ENCODE results near the gene ARHGEF3.
A peak's percentile ranks its signal among the peaks of the same experiment; 100 is the strongest.

The ARHGEF3 gene

DNA sequence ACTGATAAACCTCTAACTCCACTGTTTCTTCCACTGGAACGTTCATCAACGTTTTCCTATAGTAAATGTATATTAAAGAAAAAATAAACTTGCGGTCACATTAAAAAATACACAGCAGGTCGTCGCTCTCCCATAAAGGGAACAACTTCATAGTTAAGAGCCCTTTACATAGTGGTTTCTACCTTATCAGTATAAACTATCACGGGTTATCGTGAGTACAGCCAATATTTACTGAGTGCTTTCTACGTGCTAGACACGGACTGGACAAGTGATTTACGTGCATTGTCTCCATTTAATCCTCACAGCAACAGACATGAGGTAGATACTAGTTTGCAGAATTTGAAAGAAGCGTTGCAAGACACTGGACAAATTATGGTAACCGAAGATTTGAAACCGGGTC, 117.7 kb downstream of the ARHGEF3 start (continued):
- TF ChIP-seq ZSCAN18 (tag by site-specific recombination; IDR thresholded peaks at IDR 0.05) (no peak), ZBTB48 (tag by site-specific recombination; IDR thresholded peaks at IDR 0.05) (no peak), ZNF394 (tag by site-specific recombination; IDR thresholded peaks at IDR 0.05; ENCODE audit: borderline replicate concordance) (no peak), ZNF324 (tag by site-specific recombination; IDR thresholded peaks at IDR 0.05) (no peak)
- TF ChIP-seq, protein P1, sequence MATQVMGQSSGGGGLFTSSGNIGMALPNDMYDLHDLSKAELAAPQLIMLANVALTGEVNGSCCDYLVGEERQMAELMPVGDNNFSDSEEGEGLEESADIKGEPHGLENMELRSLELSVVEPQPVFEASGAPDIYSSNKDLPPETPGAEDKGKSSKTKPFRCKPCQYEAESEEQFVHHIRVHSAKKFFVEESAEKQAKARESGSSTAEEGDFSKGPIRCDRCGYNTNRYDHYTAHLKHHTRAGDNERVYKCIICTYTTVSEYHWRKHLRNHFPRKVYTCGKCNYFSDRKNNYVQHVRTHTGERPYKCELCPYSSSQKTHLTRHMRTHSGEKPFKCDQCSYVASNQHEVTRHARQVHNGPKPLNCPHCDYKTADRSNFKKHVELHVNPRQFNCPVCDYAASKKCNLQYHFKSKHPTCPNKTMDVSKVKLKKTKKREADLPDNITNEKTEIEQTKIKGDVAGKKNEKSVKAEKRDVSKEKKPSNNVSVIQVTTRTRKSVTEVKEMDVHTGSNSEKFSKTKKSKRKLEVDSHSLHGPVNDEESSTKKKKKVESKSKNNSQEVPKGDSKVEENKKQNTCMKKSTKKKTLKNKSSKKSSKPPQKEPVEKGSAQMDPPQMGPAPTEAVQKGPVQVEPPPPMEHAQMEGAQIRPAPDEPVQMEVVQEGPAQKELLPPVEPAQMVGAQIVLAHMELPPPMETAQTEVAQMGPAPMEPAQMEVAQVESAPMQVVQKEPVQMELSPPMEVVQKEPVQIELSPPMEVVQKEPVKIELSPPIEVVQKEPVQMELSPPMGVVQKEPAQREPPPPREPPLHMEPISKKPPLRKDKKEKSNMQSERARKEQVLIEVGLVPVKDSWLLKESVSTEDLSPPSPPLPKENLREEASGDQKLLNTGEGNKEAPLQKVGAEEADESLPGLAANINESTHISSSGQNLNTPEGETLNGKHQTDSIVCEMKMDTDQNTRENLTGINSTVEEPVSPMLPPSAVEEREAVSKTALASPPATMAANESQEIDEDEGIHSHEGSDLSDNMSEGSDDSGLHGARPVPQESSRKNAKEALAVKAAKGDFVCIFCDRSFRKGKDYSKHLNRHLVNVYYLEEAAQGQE (tag by site-specific recombination; IDR thresholded peaks at IDR 0.05) = no peak
- TF ChIP-seq, protein P2, sequence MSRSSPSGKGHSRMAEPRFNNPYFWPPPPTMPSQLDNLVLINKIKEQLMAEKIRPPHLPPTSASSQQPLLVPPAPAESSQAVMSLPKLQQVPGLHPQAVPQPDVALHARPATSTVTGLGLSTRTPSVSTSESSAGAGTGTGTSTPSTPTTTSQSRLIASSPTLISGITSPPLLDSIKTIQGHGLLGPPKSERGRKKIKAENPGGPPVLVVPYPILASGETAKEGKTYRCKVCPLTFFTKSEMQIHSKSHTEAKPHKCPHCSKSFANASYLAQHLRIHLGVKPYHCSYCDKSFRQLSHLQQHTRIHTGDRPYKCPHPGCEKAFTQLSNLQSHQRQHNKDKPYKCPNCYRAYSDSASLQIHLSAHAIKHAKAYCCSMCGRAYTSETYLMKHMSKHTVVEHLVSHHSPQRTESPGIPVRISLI (tag by site-specific recombination; IDR thresholded peaks at IDR 0.05) = no peak

DNA sequence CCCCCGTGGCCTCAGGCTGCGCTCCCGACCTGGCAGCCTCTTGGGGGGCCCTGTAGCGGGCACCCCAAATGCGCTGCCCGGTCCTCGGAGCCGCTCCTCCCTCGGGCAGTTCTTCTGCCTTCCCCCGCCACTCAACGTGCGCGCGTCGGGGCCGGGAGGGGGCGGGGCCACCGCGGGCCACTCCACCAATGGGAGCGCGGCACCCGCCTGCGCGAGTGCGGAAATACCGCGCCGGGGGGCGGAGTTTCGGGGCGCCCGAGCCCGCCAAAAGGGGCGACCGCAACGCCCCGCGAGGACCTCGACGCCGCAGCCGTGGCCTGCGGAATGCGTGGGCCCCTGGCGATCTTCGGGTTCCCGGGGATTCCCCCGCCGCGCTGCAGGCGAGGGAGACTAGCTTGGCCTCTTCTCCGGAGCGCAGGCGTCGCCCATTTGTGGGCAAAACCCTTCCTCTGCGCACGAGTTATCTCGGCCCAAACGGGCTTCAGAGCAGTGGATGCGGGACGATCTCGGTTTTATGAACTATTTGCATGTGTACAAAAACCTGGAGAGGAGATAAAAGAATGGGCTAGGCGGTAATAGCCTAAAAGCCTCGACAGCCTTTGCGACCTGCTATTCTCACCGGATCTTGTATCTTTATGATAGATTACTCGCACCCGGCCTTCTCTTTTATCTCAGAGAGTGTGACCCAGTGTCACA, 118.5 kb downstream of the ARHGEF3 start, which contains the start of gene TASOR:
Gene TASOR (minus strand): TSS at position 144 of the 696 bp plus-strand sequence. CDS start 259 bp downstream, outside the sequence.
- ChIA-PET POLR2A (interaction anchor here (1.3 to 1.6 kb wide), 2 partner anchors 9 to 20 kb away, joined by 3 to 12 read pairs; no protein-coding TSS in a partner anchor), CTCF (interaction anchor here (0.6 kb wide), 1 partner anchor 18 kb away, joined by 3 read pairs; no protein-coding TSS in a partner anchor)
- no peak for TF ChIP-seq ZNF707 (tag by site-specific recombination; IDR thresholded peaks at IDR 0.05)
- no peak for TF ChIP-seq FEZF1 (tag by site-specific recombination; IDR thresholded peaks at IDR 0.05)
- no peak for TF ChIP-seq ZNF596 (tag by site-specific recombination; IDR thresholded peaks at IDR 0.05)
- TF ChIP-seq KLF8 (tag by site-specific recombination; IDR thresholded peaks at IDR 0.05) = peak; percentile 54; the same call in 1 of the 2 replicates
- no peak for TF ChIP-seq ZNF654 (tag by site-specific recombination; IDR thresholded peaks at IDR 0.05; ENCODE audit: low read depth)
- TF ChIP-seq ZNF791 (tag by site-specific recombination; IDR thresholded peaks at IDR 0.05) = no peak
- TF ChIP-seq, protein P3, sequence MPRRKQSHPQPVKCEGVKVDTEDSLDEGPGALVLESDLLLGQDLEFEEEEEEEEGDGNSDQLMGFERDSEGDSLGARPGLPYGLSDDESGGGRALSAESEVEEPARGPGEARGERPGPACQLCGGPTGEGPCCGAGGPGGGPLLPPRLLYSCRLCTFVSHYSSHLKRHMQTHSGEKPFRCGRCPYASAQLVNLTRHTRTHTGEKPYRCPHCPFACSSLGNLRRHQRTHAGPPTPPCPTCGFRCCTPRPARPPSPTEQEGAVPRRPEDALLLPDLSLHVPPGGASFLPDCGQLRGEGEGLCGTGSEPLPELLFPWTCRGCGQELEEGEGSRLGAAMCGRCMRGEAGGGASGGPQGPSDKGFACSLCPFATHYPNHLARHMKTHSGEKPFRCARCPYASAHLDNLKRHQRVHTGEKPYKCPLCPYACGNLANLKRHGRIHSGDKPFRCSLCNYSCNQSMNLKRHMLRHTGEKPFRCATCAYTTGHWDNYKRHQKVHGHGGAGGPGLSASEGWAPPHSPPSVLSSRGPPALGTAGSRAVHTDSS (tag by site-specific recombination; IDR thresholded peaks at IDR 0.05) = no peak
- TF ChIP-seq ZNF549 (tag by site-specific recombination; IDR thresholded peaks at IDR 0.05) = no peak
- TF ChIP-seq ZNF692 (tag by site-specific recombination; IDR thresholded peaks at IDR 0.05) = peak; percentile 98
- TF ChIP-seq ZNF621 (tag by site-specific recombination; IDR thresholded peaks at IDR 0.05) = no peak
- no peak; the same call in 1 of the 2 replicates for TF ChIP-seq ZNF2 (tag by site-specific recombination; IDR thresholded peaks at IDR 0.05)
- no peak for TF ChIP-seq ZNF155 (tag by site-specific recombination; IDR thresholded peaks at IDR 0.05)
- no peak for TF ChIP-seq ZNF488 (tag by site-specific recombination; IDR thresholded peaks at IDR 0.05)
- TF ChIP-seq, protein P4, sequence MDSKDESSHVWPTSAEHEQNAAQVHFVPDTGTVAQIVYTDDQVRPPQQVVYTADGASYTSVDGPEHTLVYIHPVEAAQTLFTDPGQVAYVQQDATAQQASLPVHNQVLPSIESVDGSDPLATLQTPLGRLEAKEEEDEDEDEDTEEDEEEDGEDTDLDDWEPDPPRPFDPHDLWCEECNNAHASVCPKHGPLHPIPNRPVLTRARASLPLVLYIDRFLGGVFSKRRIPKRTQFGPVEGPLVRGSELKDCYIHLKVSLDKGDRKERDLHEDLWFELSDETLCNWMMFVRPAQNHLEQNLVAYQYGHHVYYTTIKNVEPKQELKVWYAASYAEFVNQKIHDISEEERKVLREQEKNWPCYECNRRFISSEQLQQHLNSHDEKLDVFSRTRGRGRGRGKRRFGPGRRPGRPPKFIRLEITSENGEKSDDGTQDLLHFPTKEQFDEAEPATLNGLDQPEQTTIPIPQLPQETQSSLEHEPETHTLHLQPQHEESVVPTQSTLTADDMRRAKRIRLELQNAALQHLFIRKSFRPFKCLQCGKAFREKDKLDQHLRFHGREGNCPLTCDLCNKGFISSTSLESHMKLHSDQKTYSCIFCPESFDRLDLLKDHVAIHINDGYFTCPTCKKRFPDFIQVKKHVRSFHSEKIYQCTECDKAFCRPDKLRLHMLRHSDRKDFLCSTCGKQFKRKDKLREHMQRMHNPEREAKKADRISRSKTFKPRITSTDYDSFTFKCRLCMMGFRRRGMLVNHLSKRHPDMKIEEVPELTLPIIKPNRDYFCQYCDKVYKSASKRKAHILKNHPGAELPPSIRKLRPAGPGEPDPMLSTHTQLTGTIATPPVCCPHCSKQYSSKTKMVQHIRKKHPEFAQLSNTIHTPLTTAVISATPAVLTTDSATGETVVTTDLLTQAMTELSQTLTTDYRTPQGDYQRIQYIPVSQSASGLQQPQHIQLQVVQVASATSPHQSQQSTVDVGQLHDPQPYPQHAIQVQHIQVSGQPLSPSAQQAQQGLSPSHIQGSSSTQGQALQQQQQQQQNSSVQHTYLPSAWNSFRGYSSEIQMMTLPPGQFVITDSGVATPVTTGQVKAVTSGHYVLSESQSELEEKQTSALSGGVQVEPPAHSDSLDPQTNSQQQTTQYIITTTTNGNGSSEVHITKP (tag by site-specific recombination; IDR thresholded peaks at IDR 0.05) = peak; percentile 83
- TF ChIP-seq ZNF211 (tag by site-specific recombination; IDR thresholded peaks at IDR 0.05; ENCODE audit: low read depth) = no peak
- TF ChIP-seq ZNF138 (tag by site-specific recombination; IDR thresholded peaks at IDR 0.05; ENCODE audit: borderline replicate concordance) = no peak

More for the DNA sequence above, 118.5 kb downstream of the ARHGEF3 start, which contains the start of gene TASOR:
- Histone ChIP-seq H3K4me3 (ENCODE audit: low read depth, low read length) (peak within 1 kb of the TSS; percentile 88), H3K36me3 (ENCODE audit: control insufficient read depth in 2 of 2, insufficient read depth in 1 of 2, low read length in 2 of 2) (peaks cover 0 to 8% of the 10 kb centered on the region in 2 experiments; a peak in 1 of 3 replicates), H3K9me3 (ENCODE audit: control insufficient read depth, insufficient read depth, low read depth, low read length) (no peaks in the 10 kb centered on the region), H3K4me1 (ENCODE audit: control insufficient read depth, insufficient read depth, low read length) (no peaks in the 10 kb centered on the region), H3K27ac (ENCODE audit: extremely low read depth, low read depth, low read length) (peak within 1 kb of the TSS; percentile 92)

Measured in HEK293 (cell line).